GM19324 (cell line): ENCODE measurements around the gene CLPTM1L.
"Not testable (repeated sequence)": the region's sequence is repeated elsewhere in the genome, so short reads cannot be mapped to it uniquely, and the experiment has no call there.

Experiments used
- ATAC-seq: cut with Tn5 transposase; IDR thresholded peaks from one replicate; pipeline ENCODE4 v1.9.1; 2021; ENCODE audit warnings: mild to moderate bottlenecking, moderate library complexity; ENCODE audit not compliant: unreplicated experiment, low FRiP score

CLPTM1L gene

GRCh38 chr5:1294835-1295649 is 49.9 kb downstream of the CLPTM1L start, which contains the start of gene TERT:
TSS of gene TERT (minus strand) at chr5:1295068. CDS start at chr5:1294989, 79 bp downstream.
- no peak for ATAC-seq

- no peak for ATAC-seq
Measured at GRCh38 chr5:1294206-1294834, 50.6 kb downstream of the CLPTM1L start.

- no peak for ATAC-seq
Measured at GRCh38 chr5:1293416-1294205, 51.3 kb downstream of the CLPTM1L start.

- no peak for ATAC-seq
Measured at GRCh38 chr5:1292846-1293415, 52.0 kb downstream of the CLPTM1L start.

GRCh38 chr5:1292139-1292538 is 52.8 kb downstream of the CLPTM1L start:
- no peak for ATAC-seq

- no peak for ATAC-seq
Measured at GRCh38 chr5:1291611-1292080, 53.3 kb downstream of the CLPTM1L start.

GRCh38 chr5:1290956-1291355 is 53.9 kb downstream of the CLPTM1L start:
- ATAC-seq: not testable (repeated sequence)

- not testable (repeated sequence) for ATAC-seq
Measured at GRCh38 chr5:1289559-1289958, 55.3 kb downstream of the CLPTM1L start.

- no peak for ATAC-seq
Measured at GRCh38 chr5:1288439-1289335, 56.2 kb downstream of the CLPTM1L start.

- no peak for ATAC-seq
Measured at GRCh38 chr5:1285883-1286291, 59.0 kb downstream of the CLPTM1L start.

- ATAC-seq: no peak
Measured at GRCh38 chr5:1285141-1285540, 59.8 kb downstream of the CLPTM1L start.

GRCh38 chr5:1284336-1284970 is 60.4 kb downstream of the CLPTM1L start:
- ATAC-seq: not testable (repeated sequence)

- ATAC-seq: not testable (repeated sequence)
Measured at GRCh38 chr5:1283729-1284041, 61.2 kb downstream of the CLPTM1L start.

GRCh38 chr5:1282993-1283728 is 61.7 kb downstream of the CLPTM1L start:
- not testable (repeated sequence) for ATAC-seq

GRCh38 chr5:1282131-1282992 is 62.5 kb downstream of the CLPTM1L start:
- ATAC-seq: no peak

- no peak for ATAC-seq
Measured at GRCh38 chr5:1281038-1281882, 63.6 kb downstream of the CLPTM1L start.
